Activated naive CD8-positive, alpha-beta T cell treated with anti-CD3 and anti-CD28 coated beads, Interleukin-2, amount 10 ng/mL, durations not matched to agents 7 days and 5 days (primary cell): ENCODE measurements around the gene SPECC1. TPM values are rescaled to one million over a fixed set of nuclear protein-coding genes. Genes with fewer than 3 reads are reported as not detected.
"Not testable (repeated sequence)": the region's sequence is repeated elsewhere in the genome, so short reads cannot be mapped to it uniquely, and the experiment has no call there.

Experiments used
- ATAC-seq: fragments of 150-1000 bp; cut with Tn5 transposase; one replicate; pipeline ENCODE4 v1.10.0; 2021; ENCODE audit warnings: low read depth, moderate library complexity
- POLR2A ChIA-PET: fragments of 350-600 bp; sonication (Branson Sonifier 250); formaldehyde crosslinking; loops from one replicate; lab custom pipeline; 2021; ENCODE audit warnings: antibody characterized with exemption; lab: Charles Lee
- DNase-seq: peaks from one replicate; pipeline ENCODE4 v3.0.0; 2021
- H3K27ac Mint-ChIP-seq: one replicate; pipeline ENCODE4 v1.8.0; 2022; ENCODE audit warnings: mild to moderate bottlenecking, mixed read lengths
- H3K27me3 Mint-ChIP-seq: one replicate; pipeline ENCODE4 v1.8.0; 2022; ENCODE audit warnings: mild to moderate bottlenecking, moderate library complexity, mixed read lengths
- H3K36me3 Mint-ChIP-seq: one replicate; pipeline ENCODE4 v1.8.0; 2021; ENCODE audit warnings: mild to moderate bottlenecking, mixed read lengths
- H3K4me1 Mint-ChIP-seq: one replicate; pipeline ENCODE4 v1.8.0; 2021; ENCODE audit warnings: mixed read lengths
- H3K4me3 Mint-ChIP-seq: one replicate; pipeline ENCODE4 v1.8.0; 2022; ENCODE audit warnings: mild to moderate bottlenecking, moderate library complexity, mixed read lengths
- H3K9me3 Mint-ChIP-seq: one replicate; pipeline ENCODE4 v1.8.0; 2021; ENCODE audit warnings: mixed read lengths
- total RNA-seq, 2 experiments: library from RNA; stranded (reverse); gene quantifications; one replicate each; pipeline ENCODE4 v1.2.3, GENCODE V29; 2021

Gene SPECC1
- total RNA-seq = 1 to 10 TPM; 8.3 to 10.0 TPM

- Mint-ChIP-seq H3K27ac (peak within 1 kb of the TSS; percentile 40), H3K27me3 (peaks cover 83% of the 10 kb centered on the region), H3K4me3 (peak within 1 kb of the TSS; percentile 91), H3K9me3 (no peaks in the 10 kb centered on the region), H3K4me1 (peaks cover 11% of the 10 kb centered on the region), H3K36me3 (no peaks in the 10 kb centered on the region)
- POLR2A ChIA-PET = interaction anchor here (0.7 to 1.5 kb wide), 4 partner anchors 13 to 141 kb away, joined by 3 to 8 read pairs (median 6); partner anchors contain the start of gene AKAP10
- DNase-seq (peak; percentile 98), ATAC-seq (peak; percentile 99)
Measured at GRCh38 chr17:20009302-20010098, at the start of gene SPECC1. Gene SPECC1, plus strand, starts transcription at chr17:20009359. Its CDS starts 87,293 bp downstream, at chr17:20096652.

DNA sequence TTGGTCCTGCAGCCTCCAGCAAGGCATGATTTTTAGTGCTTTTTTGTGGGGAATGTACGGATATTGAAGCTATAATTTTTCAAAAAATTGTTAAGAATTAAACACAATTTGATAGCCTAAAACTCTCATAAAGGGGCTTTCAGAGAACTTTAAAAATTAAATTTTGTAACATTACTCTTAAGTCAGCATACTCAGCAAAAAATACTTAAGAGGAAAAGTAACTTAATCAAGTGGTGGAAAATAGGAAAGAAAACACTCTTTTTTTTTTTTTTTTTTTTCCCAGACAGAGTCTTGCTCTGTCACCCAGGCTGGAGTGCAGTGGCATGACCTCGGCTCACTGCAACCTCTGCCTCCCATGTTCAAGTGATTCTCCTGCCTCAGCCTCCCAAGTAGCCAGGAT, 46.2 kb upstream of the SPECC1 start:
- peaks cover 27% of the 10 kb centered on the region for H3K4me1 Mint-ChIP-seq

GRCh38 chr17:19973156-19973555, 36.0 kb upstream of the SPECC1 start:
- Mint-ChIP-seq H3K27ac (no peak overlapping the region), H3K4me3 (no peak overlapping the region), H3K4me1 (peaks cover 36% of the 10 kb centered on the region), H3K9me3 (no peaks in the 10 kb centered on the region), H3K27me3 (no peaks in the 10 kb centered on the region), H3K36me3 (peaks cover 38% of the 10 kb centered on the region)
- ATAC-seq (no peak), DNase-seq (no peak)
- POLR2A ChIA-PET = no interaction called here

More for the DNA sequence above, 46.2 kb upstream of the SPECC1 start:
- H3K27me3 Mint-ChIP-seq, ATAC-seq, H3K4me3 Mint-ChIP-seq, POLR2A ChIA-PET, H3K27ac Mint-ChIP-seq, DNase-seq, H3K9me3 Mint-ChIP-seq: not testable (repeated sequence)
- H3K36me3 Mint-ChIP-seq = peaks cover 26% of the 10 kb centered on the region

GRCh38 chr17:19975601-19976000, 33.6 kb upstream of the SPECC1 start:
- H3K36me3 Mint-ChIP-seq = peaks cover 23% of the 10 kb centered on the region
- ATAC-seq = no peak
- no peak for DNase-seq
- H3K4me3 Mint-ChIP-seq = peak overlapping the region; percentile 20
- no peaks in the 10 kb centered on the region for H3K27me3 Mint-ChIP-seq
- H3K9me3 Mint-ChIP-seq = no peaks in the 10 kb centered on the region
- POLR2A ChIA-PET = interaction anchor here (0.6 kb wide), 1 partner anchor 18 kb away, joined by 9 read pairs; no protein-coding TSS in a partner anchor
- peak overlapping the region; percentile 14 for H3K27ac Mint-ChIP-seq
- H3K4me1 Mint-ChIP-seq = peaks cover 36% of the 10 kb centered on the region

DNA sequence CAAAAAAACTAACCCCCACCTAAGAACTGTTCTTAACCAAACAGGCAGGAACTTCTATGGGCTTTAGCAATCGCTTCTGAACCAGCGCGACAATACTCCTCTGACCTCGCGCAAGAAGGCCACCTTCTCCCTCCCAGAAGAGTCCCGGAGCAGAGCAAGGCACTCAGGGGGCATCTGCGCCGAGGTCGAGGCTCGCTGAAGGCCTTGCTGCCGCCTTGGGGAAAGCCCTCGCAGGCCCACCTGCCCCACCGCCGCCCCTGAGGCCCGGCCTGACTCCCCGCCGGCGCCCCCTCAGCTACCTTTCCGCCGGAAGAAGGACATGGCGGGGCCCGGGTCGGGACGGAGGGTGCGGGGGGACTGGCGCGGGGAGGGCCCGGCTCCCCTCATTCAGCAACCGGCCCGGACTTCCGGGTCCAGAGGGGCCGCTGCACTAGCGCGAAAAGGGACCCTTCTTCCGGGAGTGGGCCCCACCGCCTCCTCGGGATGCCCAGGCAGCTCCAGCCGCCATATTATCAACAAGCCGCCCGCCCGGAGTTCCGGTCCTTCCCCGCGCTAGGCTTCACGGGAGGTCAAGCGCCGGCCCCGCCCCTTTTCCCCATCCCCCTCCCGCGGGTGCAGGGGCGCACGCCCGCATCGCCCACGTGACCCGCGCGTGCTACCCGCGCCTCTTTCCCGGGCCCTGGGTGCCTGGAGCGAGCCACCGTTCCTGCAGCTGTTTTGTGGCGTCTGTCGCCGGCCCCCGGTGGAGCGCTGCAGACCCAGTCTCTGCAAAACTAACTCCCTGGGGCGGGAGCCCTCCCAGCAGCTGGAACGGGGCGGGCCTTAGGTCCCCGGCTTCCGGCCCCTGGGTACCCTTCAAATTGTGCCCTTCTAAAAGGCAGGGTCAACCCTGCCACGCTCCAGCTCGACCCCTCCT, 31.6 kb upstream of the SPECC1 start, which contains the start of gene AKAP10:
Gene AKAP10, minus strand, starts transcription at position 536 of the 916 bp plus-strand sequence. Its CDS starts 149 bp downstream, at position 387.
- DNase-seq (peak; percentile 95), ATAC-seq (peak; percentile 84)
- peaks cover 21% of the 10 kb centered on the region for H3K36me3 Mint-ChIP-seq
- peak within 1 kb of the TSS; percentile 94 for H3K27ac Mint-ChIP-seq
- peaks cover 33% of the 10 kb centered on the region for H3K4me1 Mint-ChIP-seq
- no peaks in the 10 kb centered on the region for H3K9me3 Mint-ChIP-seq
- H3K4me3 Mint-ChIP-seq = peak within 1 kb of the TSS; percentile 87
- no peaks in the 10 kb centered on the region for H3K27me3 Mint-ChIP-seq
- POLR2A ChIA-PET = interaction anchor here (0.5 to 1.7 kb wide), 13 partner anchors 13 to 339 kb away, joined by 3 to 9 read pairs (median 4); partner anchors contain the start of genes ALDH3A2 and ULK2

DNA sequence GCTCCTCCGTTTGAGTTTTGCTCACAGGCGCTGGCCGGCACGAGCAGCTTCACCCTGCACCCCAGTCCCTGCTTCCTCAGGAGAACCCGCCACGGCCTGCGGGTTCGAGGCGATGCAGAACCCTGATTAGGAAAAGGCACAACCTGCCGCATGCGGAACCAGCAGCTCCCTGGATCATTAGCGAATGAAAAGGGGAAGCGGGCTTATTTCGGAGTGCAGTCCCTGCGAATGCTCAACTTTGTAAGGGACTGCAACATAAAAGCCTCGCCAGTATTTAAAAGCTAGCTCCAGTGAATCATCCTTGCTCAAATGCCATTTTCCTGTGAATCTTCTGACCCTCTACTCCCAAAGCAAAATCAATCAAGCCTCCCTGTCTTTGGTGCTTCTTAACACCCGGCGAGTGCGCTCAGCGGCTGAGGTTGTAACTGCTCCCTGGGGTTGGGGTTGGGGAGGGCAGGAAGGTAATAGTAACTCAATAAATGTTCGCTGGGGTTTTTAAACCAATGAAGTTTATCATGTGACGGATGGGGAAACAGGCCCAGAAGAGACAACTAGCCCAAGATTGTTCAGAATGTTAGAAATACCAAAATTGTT, 30.9 kb upstream of the SPECC1 start:
- Mint-ChIP-seq H3K9me3 (no peaks in the 10 kb centered on the region), H3K36me3 (peaks cover 14% of the 10 kb centered on the region), H3K27ac (peak overlapping the region; percentile 94), H3K4me1 (peaks cover 26% of the 10 kb centered on the region), H3K27me3 (no peaks in the 10 kb centered on the region), H3K4me3 (peak overlapping the region; percentile 87)
- DNase-seq (no peak), ATAC-seq (no peak)
- POLR2A ChIA-PET = interaction anchor here (0.5 to 1.7 kb wide), 11 partner anchors 14 to 330 kb away, joined by 3 to 9 read pairs (median 5); partner anchors contain the start of genes ALDH3A2 and ULK2

GRCh38 chr17:19978805-19979211, 30.4 kb upstream of the SPECC1 start:
- no peak for ATAC-seq
- H3K4me3 Mint-ChIP-seq = peak overlapping the region; percentile 87
- H3K4me1 Mint-ChIP-seq = peaks cover 21% of the 10 kb centered on the region
- DNase-seq = no peak
- H3K27ac Mint-ChIP-seq = peak overlapping the region; percentile 94
- H3K27me3 Mint-ChIP-seq = no peaks in the 10 kb centered on the region
- no peaks in the 10 kb centered on the region for H3K9me3 Mint-ChIP-seq
- POLR2A ChIA-PET = interaction anchor here (1.4 to 1.7 kb wide), 3 partner anchors 14 to 297 kb away, joined by 4 to 9 read pairs (median 5); partner anchors contain the start of gene ULK2
- H3K36me3 Mint-ChIP-seq = peaks cover 10% of the 10 kb centered on the region

- Mint-ChIP-seq H3K9me3 (no peaks in the 10 kb centered on the region), H3K4me1 (peaks cover 21% of the 10 kb centered on the region), H3K27ac (no peak overlapping the region), H3K27me3 (no peaks in the 10 kb centered on the region), H3K36me3 (peaks cover 9% of the 10 kb centered on the region), H3K4me3 (no peak overlapping the region)
- ATAC-seq (no peak), DNase-seq (no peak)
- POLR2A ChIA-PET = no interaction called here
Measured at GRCh38 chr17:19979917-19980770, 29.0 kb upstream of the SPECC1 start.

DNA sequence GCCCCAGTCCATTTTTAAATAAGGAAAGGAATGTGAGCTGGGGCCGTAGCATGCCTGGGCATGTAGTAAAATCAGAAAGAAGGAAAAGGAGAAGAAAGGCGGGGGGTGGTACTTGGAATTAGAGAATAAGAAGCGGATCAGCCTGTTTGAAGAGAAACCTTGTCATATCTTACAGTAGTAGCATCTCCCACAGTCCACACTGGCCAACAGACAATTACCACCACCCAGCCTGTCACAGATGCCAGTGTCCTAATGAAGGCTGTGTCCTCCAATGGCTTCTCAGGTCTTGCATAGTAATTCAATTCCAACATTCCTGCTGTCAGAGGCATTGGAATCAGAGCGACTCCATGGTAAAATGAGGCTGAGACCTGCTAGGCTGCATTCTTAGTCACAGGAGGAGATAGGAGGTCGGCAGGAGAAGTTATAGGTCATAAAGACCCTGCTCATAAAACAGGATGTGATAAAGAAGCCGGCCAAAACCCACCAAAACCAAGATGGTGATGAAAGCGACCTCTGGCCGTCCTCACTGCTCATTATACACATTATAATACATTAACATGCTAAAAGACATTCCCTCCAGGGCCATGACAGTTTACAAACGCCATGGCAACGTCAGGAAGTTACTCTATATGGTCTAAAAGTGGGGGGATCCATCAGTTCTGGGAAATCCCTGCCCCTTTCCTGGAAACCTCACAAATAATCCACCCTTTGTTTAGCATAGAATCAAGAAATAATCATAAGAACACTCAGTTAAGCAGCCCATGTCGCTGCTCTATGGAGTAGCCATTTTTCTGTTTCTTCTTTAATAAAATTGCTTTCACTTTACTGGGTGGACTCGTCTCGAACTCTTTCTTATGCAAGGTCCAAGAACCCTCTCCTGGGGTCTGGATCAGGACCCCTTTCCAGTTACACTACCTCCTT, 22.0 kb upstream of the SPECC1 start:
- Mint-ChIP-seq H3K4me3 (no peak overlapping the region), H3K36me3 (no peaks in the 10 kb centered on the region), H3K27ac (no peak overlapping the region), H3K27me3 (peaks cover 6% of the 10 kb centered on the region), H3K4me1 (peaks cover 3% of the 10 kb centered on the region), H3K9me3 (no peaks in the 10 kb centered on the region)
- DNase-seq (no peak), ATAC-seq (no peak)
- POLR2A ChIA-PET = no interaction called here

- Mint-ChIP-seq H3K4me1 (peaks cover 3% of the 10 kb centered on the region), H3K36me3 (no peaks in the 10 kb centered on the region), H3K27ac (no peak overlapping the region), H3K27me3 (peaks cover 8% of the 10 kb centered on the region), H3K4me3 (no peak overlapping the region), H3K9me3 (no peaks in the 10 kb centered on the region)
- DNase-seq (no peak), ATAC-seq (no peak)
- POLR2A ChIA-PET = no interaction called here
Measured at GRCh38 chr17:19987897-19988296, 21.3 kb upstream of the SPECC1 start.

DNA sequence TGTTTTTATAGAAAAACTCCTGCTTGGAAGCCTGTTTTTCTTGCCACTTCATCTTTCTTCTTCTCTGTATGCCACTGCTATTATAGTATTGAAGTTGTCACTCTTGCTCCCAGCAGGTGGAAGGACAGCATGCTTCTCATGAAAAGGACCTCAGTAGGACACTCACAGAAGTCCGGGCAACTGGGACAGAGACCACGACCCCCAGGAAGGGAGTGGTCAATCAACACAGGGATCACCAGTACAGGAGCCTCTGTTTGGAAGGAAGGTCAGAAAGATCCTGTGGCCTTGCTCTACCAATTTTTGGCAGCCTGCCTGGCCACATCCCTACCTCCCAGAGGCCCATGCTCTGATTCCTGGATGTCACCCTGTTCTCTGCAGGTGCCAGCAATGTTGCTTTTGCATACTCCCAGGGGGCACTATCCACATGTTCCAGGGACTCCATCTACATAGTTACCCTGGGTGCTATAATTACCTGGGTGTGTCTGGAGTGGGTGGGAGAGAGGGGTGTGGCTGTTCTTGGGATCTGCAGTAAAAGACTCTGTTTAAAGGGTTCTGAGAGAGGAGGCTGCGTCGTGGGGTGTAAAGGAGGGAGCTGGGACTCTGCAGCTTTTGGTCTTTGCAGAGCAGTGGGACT, 17.8 kb upstream of the SPECC1 start:
- H3K4me1 Mint-ChIP-seq = peaks cover 5% of the 10 kb centered on the region
- H3K9me3 Mint-ChIP-seq = no peaks in the 10 kb centered on the region
- H3K27me3 Mint-ChIP-seq = peaks cover 10% of the 10 kb centered on the region
- no peak for DNase-seq
- no peak overlapping the region for H3K27ac Mint-ChIP-seq
- POLR2A ChIA-PET = no interaction called here
- H3K4me3 Mint-ChIP-seq = no peak overlapping the region
- ATAC-seq = no peak
- H3K36me3 Mint-ChIP-seq = no peaks in the 10 kb centered on the region
